PC-3 (cell line): Measurements from ENCODE around the gene SGSH. TPM values are rescaled to one million over a fixed set of nuclear protein-coding genes. Genes with fewer than 3 reads are reported as not detected.

Experiments
- ATAC-seq: fragments of 200-7000 bp; cut with Tn5 transposase; 2 replicates; pipeline ENCODE4 v1.9.1; 2020; ENCODE audit warnings: mild to moderate bottlenecking, moderate library complexity
- BruUV-seq: library from RNA; stranded (reverse); fragments of 400-500 nt; replicated peaks from 2 replicates; lab custom pipeline; 2021; lab: Mats Ljungman, UMichigan
- CTCF ChIA-PET: fragments of 300-600 bp; sonication (Branson Sonifier 250); formaldehyde crosslinking; loops from one replicate; lab custom pipeline; 2022; ENCODE audit warnings: antibody characterized with exemption; lab: Charles Lee
- POLR2A ChIA-PET: fragments of 300-600 bp; sonication (Branson Sonifier 250); formaldehyde crosslinking; loops from one replicate; lab custom pipeline; 2022; ENCODE audit warnings: antibody characterized with exemption; ENCODE audit not compliant: unreplicated experiment; lab: Charles Lee
- DNase-seq: peaks from one replicate; pipeline ENCODE4 v3.0.0-alpha.2; 2015
- H2AFZ ChIP-seq: fragments of 300-600 bp; sonication (generic); 2 replicates; pipeline ENCODE4 v1.6.0; 2016; ENCODE audit warnings: antibody characterized with exemption, low read length
- H3F3A ChIP-seq: fragments of 300-600 bp; sonication (generic); one replicate; pipeline ENCODE4 v1.6.0; 2017; ENCODE audit warnings: antibody characterized with exemption, low read length, control low read depth, mild to moderate bottlenecking; ENCODE audit not compliant: unreplicated experiment
- H3K27ac ChIP-seq: fragments of 300-600 bp; sonication (generic); 2 replicates; pipeline ENCODE4 v1.5.1; 2016; ENCODE audit warnings: mild to moderate bottlenecking, low read length
- H3K27me3 ChIP-seq: fragments of 300-600 bp; sonication (generic); 2 replicates; pipeline ENCODE4 v1.6.1; 2016; ENCODE audit warnings: low read length, mixed read lengths
- H3K36me3 ChIP-seq: fragments of 300-600 bp; sonication (generic); 2 replicates; pipeline ENCODE4 v1.6.1; 2016; ENCODE audit warnings: low read depth, mixed run types, low read length, mixed read lengths
- H3K4me1 ChIP-seq: fragments of 300-600 bp; sonication (generic); 2 replicates; pipeline ENCODE4 v1.5.1; 2016; ENCODE audit warnings: low read length; ENCODE audit not compliant: insufficient read depth
- H3K4me2 ChIP-seq: fragments of 300-600 bp; sonication (generic); 2 replicates; pipeline ENCODE4 v1.6.0; 2016; ENCODE audit warnings: low read length
- H3K4me3 ChIP-seq: fragments of 300-600 bp; sonication (generic); 2 replicates; pipeline ENCODE4 v1.5.1; 2016; ENCODE audit warnings: mild to moderate bottlenecking, low read length, mixed read lengths
- H3K79me2 ChIP-seq: fragments of 300-600 bp; sonication (generic); 2 replicates; pipeline ENCODE4 v1.6.1; 2017; ENCODE audit warnings: low read length, mixed read lengths
- H3K9ac ChIP-seq: fragments of 300-600 bp; sonication (generic); 2 replicates; pipeline ENCODE4 v1.6.0; 2016; ENCODE audit warnings: mild to moderate bottlenecking, low read length
- H3K9me2 ChIP-seq: fragments of 300-600 bp; sonication (generic); replicated peaks from 2 replicates; pipeline ENCODE4 v1.6.1; 2016; ENCODE audit warnings: mixed run types, low read length, mixed read lengths
- H3K9me3 ChIP-seq: fragments of 300-600 bp; sonication (generic); 2 replicates; pipeline ENCODE4 v1.6.1; 2016; ENCODE audit warnings: low read length, mixed read lengths
- H4K20me1 ChIP-seq: fragments of 300-600 bp; sonication (generic); 2 replicates; pipeline ENCODE4 v1.6.1; 2016; ENCODE audit warnings: low read length, mixed read lengths
- EZH2 ChIP-seq: fragments of 300-600 bp; sonication (generic); IDR thresholded peaks from one replicate; pipeline ENCODE4 v1.6.1; 2017; ENCODE audit warnings: antibody characterized with exemption, mild to moderate bottlenecking, low read length; ENCODE audit not compliant: unreplicated experiment
- EZH2phosphoT487 ChIP-seq: fragments of 300-600 bp; sonication (generic); IDR thresholded peaks from 2 replicates; pipeline ENCODE4 v1.6.1; 2018; ENCODE audit warnings: mild to moderate bottlenecking, antibody characterized with exemption, low read length, borderline replicate concordance
- intact Hi-C: fragments of 100-400 bp; cut with micrococcal nuclease; formaldehyde crosslinking; loops from 2 replicates; pipeline ENCODE4 v1.9.0; 2023
- total RNA-seq: library from RNA; depleted of rRNA; stranded (reverse); fragments of >200 nt; gene quantifications from 2 replicates; pipeline ENCODE4 v1.2.3, GENCODE V29; 2014
- TF ChIP-seq, protein P1 (sequence below): fragments of 300-600 bp; sonication (generic); conservative IDR thresholded peaks from 2 replicates; pipeline ENCODE4 v1.5.1; 2017; ENCODE audit warnings: antibody characterized with exemption, low read depth, mild to moderate bottlenecking, low read length

Gene SGSH
- total RNA-seq, 1 experiment from 2014 or later, result 16.6 TPM

GRCh38 chr17:80176757-80177156 lies 43.4 kb downstream of the SGSH start:
- Histone ChIP-seq H3K9ac (no peak overlapping the region), H2AFZ (no peak overlapping the region), H3K27ac (no peak overlapping the region), H3K4me1 (no peaks in the 10 kb centered on the region), H3K9me2 (no peaks in the 10 kb centered on the region), H3F3A (no peaks in the 10 kb centered on the region), H4K20me1 (no peaks in the 10 kb centered on the region), H3K79me2 (no peaks in the 10 kb centered on the region), H3K9me3 (no peaks in the 10 kb centered on the region), H3K27me3 (no peaks in the 10 kb centered on the region), H3K36me3 (no peaks in the 10 kb centered on the region), H3K4me3 (no peak overlapping the region), H3K4me2 (no peak overlapping the region)
- ChIA-PET CTCF (no interaction called here), POLR2A (no interaction called here)
- DNase-seq (no peak), ATAC-seq (no peak)
- intact Hi-C loops, result no loop called here
- TF ChIP-seq EZH2 (no peak), EZH2phosphoT487 (no peak)
- TF ChIP-seq, protein P1, sequence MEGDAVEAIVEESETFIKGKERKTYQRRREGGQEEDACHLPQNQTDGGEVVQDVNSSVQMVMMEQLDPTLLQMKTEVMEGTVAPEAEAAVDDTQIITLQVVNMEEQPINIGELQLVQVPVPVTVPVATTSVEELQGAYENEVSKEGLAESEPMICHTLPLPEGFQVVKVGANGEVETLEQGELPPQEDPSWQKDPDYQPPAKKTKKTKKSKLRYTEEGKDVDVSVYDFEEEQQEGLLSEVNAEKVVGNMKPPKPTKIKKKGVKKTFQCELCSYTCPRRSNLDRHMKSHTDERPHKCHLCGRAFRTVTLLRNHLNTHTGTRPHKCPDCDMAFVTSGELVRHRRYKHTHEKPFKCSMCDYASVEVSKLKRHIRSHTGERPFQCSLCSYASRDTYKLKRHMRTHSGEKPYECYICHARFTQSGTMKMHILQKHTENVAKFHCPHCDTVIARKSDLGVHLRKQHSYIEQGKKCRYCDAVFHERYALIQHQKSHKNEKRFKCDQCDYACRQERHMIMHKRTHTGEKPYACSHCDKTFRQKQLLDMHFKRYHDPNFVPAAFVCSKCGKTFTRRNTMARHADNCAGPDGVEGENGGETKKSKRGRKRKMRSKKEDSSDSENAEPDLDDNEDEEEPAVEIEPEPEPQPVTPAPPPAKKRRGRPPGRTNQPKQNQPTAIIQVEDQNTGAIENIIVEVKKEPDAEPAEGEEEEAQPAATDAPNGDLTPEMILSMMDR, result no peak
- no TSS peak for BruUV-seq

DNA sequence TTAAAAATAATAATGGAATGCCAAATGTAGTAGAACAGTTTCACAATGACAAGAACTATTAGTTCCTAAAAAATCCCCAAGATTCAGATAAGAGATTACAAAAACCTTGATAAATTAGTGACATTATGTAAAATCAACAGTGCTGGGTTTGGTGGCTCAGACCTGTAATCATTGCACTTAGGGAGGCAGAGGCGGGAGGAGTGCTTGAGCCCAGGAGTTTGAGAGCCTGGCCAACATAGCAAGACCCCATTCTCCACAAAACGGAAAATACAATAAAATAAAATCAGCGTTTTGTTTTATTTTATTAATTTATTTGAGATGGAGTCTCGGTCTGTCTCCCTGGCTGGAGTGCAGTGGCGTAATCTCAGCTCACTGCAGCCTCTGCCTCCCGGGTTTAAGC lies 46.2 kb downstream of the SGSH start:
- TF ChIP-seq EZH2 (no peak), EZH2phosphoT487 (no peak)
- TF ChIP-seq, protein P1, result no peak
- intact Hi-C loops, result no loop called here
- H4K20me1 ChIP-seq, result no peaks in the 10 kb centered on the region
- no peaks in the 10 kb centered on the region for H3K27me3 ChIP-seq
- H2AFZ ChIP-seq, result no peak overlapping the region
- CTCF ChIA-PET, result no interaction called here
- H3K4me3 ChIP-seq, result no peak overlapping the region
- no peak overlapping the region for H3K27ac ChIP-seq
- no peak overlapping the region for H3K4me2 ChIP-seq
- H3F3A ChIP-seq, result no peaks in the 10 kb centered on the region
- H3K9me2 ChIP-seq, result no peaks in the 10 kb centered on the region
- no TSS peak for BruUV-seq
- peaks cover 10% of the 10 kb centered on the region for H3K4me1 ChIP-seq
- H3K36me3 ChIP-seq, result no peaks in the 10 kb centered on the region
- H3K9me3 ChIP-seq, result no peaks in the 10 kb centered on the region
- POLR2A ChIA-PET, result interaction anchor here (0.7 kb wide), 1 partner anchor 32 kb away, joined by 10 read pairs; no protein-coding TSS in a partner anchor
- DNase-seq (no peak), ATAC-seq (no peak)
- H3K9ac ChIP-seq, result no peak overlapping the region
- no peaks in the 10 kb centered on the region for H3K79me2 ChIP-seq

DNA sequence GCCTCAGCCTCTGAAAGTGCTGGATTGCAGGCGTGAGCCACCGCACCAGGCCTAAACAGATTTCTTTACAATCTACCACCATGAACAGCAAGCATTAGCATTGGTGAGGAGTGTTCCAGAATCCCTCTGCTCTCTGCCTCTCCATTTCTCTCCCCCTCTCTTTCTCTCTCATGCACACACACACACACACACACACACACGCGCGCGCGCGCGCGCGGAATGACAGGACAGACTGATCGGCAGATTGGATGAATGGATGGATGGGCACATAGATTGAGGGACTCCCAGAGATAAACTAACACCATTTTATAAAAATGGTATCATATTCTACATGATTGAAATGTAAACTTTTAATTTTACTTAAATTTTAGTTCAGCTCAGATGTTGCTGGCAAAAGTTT lies 47.0 kb downstream of the SGSH start:
- no peaks in the 10 kb centered on the region for H3K9me3 ChIP-seq
- H2AFZ ChIP-seq, result no peak overlapping the region
- H3F3A ChIP-seq, result no peaks in the 10 kb centered on the region
- no peak overlapping the region for H3K4me2 ChIP-seq
- no peak overlapping the region for H3K27ac ChIP-seq
- BruUV-seq, result no TSS peak
- no peak overlapping the region for H3K4me3 ChIP-seq
- no peaks in the 10 kb centered on the region for H3K79me2 ChIP-seq
- intact Hi-C loops, result no loop called here
- DNase-seq (no peak), ATAC-seq (no peak)
- ChIA-PET POLR2A (no interaction called here), CTCF (no interaction called here)
- no peak overlapping the region for H3K9ac ChIP-seq
- H3K36me3 ChIP-seq, result no peaks in the 10 kb centered on the region
- H3K9me2 ChIP-seq, result no peaks in the 10 kb centered on the region
- H3K4me1 ChIP-seq, result peaks cover 10% of the 10 kb centered on the region
- TF ChIP-seq EZH2, result no peak
- TF ChIP-seq, protein P1, result no peak
- no peak for TF ChIP-seq EZH2phosphoT487
- H4K20me1 ChIP-seq, result no peaks in the 10 kb centered on the region
- H3K27me3 ChIP-seq, result no peaks in the 10 kb centered on the region
